Measurements from ENCODE around the gene CHST3. TPM values are rescaled to one million over a fixed set of nuclear protein-coding genes. Genes with fewer than 3 reads are reported as not detected.

The CHST3 gene
- total RNA-seq, 4 donors from 2014 or later: 8.6 to 16.9 (median 14.0) TPM

DNA sequence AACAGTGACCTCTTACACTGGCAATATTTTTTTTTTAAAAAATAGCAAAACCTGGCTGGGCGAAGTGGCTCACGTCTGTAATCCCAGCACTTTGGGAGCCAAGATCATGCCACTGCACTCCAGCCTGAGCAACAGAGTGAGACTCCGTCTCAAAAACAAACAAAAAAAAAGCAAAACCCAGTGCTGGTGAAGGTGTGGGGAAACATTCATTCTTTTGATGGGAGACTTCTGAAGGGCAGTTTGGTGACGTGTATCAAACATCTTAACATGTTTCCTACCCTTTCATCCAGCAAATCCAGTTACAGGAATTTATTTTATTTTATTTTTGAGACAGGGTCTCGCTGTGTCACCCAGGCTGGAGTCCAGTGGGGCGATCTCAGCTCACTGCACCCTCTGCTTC is 58.0 kb downstream of the CHST3 start:
- TF ChIP-seq, protein P1, sequence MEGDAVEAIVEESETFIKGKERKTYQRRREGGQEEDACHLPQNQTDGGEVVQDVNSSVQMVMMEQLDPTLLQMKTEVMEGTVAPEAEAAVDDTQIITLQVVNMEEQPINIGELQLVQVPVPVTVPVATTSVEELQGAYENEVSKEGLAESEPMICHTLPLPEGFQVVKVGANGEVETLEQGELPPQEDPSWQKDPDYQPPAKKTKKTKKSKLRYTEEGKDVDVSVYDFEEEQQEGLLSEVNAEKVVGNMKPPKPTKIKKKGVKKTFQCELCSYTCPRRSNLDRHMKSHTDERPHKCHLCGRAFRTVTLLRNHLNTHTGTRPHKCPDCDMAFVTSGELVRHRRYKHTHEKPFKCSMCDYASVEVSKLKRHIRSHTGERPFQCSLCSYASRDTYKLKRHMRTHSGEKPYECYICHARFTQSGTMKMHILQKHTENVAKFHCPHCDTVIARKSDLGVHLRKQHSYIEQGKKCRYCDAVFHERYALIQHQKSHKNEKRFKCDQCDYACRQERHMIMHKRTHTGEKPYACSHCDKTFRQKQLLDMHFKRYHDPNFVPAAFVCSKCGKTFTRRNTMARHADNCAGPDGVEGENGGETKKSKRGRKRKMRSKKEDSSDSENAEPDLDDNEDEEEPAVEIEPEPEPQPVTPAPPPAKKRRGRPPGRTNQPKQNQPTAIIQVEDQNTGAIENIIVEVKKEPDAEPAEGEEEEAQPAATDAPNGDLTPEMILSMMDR (IDR thresholded peaks at IDR 0.05): no peak
- TF ChIP-seq POLR2A (IDR thresholded peaks at IDR 0.05): no peak
- no peak for DNase-seq
- H3K27me3 ChIP-seq: no peaks in the 10 kb centered on the region
- H3K27ac ChIP-seq: no peak overlapping the region
- no peak overlapping the region for H3K4me3 ChIP-seq (replicated peaks in 1 of 3)
- intact Hi-C loops (cut with DNase I): no loop called here
- no peaks in the 10 kb centered on the region for H3K36me3 ChIP-seq
- H3K9me3 ChIP-seq: no peaks in the 10 kb centered on the region
- 65 to 72% methylated on average over 6 of the region's 6 CpGs for WGBS, 2 donors
- peaks cover 3 to 9% of the 10 kb centered on the region in 2 donors for H3K4me1 ChIP-seq

DNA sequence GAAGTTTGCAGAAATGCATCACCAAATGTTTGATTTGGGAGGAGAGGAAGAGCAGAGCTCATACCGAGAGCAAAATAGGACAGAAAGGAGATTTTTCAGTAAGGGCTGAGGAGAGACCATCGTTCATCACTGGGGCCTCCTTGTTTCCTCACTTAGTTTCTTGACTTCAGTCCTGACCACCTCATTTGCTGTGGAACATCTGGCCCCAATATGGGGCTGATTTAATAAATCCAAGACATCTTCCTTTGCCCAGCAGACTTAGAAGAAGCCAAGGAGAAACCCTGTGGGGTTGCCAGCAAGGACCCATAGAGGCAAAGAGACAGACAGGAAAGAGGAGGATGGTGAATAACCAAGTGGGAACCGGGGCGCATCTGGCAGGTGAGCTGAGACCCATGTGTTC is 60.4 kb downstream of the CHST3 start:
- Histone ChIP-seq H3K36me3 (no peaks in the 10 kb centered on the region), H3K27ac (no peak overlapping the region), H3K27me3 (no peaks in the 10 kb centered on the region), H3K9me3 (no peaks in the 10 kb centered on the region), H3K4me3 (replicated peaks in 1 of 3) (no peak overlapping the region), H3K4me1 (no peaks in the 10 kb centered on the region)
- 89 to 91% methylated on average over 4 of the region's 4 CpGs for WGBS, 2 donors
- intact Hi-C loops (cut with DNase I): no loop called here
- TF ChIP-seq POLR2A (IDR thresholded peaks at IDR 0.05): no peak
- DNase-seq: no peak

DNA sequence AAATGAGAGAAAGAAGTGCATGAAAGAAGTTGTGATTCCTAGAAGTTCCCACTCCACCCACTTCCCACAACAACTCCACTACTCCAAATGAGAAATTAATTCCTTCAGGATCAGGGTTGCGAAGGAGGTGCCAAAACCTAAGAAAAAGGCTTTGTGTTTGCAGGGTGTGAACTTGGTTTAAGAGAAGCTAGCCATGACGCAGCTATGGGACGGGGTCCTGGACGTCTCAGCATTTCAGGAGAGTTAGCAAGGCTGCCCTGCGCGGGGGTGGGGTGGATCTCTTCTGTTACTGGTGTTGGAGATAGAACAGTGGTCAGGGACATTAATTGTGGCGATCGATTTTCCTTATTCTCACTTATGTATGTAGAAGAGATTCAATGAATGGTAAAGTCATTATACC is 61.2 kb downstream of the CHST3 start:
- DNase-seq: no peak
- Histone ChIP-seq H3K36me3 (no peaks in the 10 kb centered on the region), H3K27ac (no peak overlapping the region), H3K4me1 (no peaks in the 10 kb centered on the region), H3K4me3 (replicated peaks in 1 of 3) (no peak overlapping the region), H3K27me3 (no peaks in the 10 kb centered on the region), H3K9me3 (no peaks in the 10 kb centered on the region)
- 90 to 92% methylated on average over 8 of the region's 8 CpGs for WGBS, 2 donors
- intact Hi-C loops (cut with DNase I): no loop called here
- TF ChIP-seq, protein P1 (IDR thresholded peaks at IDR 0.05): no peak
- no peak for TF ChIP-seq POLR2A (IDR thresholded peaks at IDR 0.05)

DNA sequence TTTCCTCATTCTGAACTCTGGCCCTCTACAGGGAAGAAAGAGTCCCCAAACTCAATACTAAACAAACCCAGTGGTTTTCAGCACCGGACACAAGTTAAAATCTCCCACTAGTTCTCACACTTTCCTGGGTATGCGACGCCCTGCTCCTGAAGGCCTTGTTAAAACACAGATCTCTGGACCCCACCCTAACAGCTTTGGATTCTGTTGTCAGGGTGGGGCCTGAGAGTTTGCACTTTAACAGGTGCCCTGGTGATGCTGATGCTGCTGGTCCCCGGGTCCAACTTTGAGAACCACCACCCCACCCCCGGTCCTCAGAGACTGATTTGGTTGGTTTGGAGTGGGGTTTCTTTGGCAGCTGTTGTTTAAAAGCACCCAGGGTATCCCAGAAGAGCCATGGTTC is 61.6 kb downstream of the CHST3 start:
- H3K9me3 ChIP-seq: no peaks in the 10 kb centered on the region
- WGBS, 2 donors: 69 to 93% methylated on average over 5 of the region's 5 CpGs
- no peak for DNase-seq
- no peaks in the 10 kb centered on the region for H3K4me1 ChIP-seq
- H3K36me3 ChIP-seq: no peaks in the 10 kb centered on the region
- H3K27me3 ChIP-seq: no peaks in the 10 kb centered on the region
- no peak overlapping the region for H3K27ac ChIP-seq
- intact Hi-C loops (cut with DNase I): no loop called here
- H3K4me3 ChIP-seq (replicated peaks in 1 of 3): no peak overlapping the region
- TF ChIP-seq POLR2A (IDR thresholded peaks at IDR 0.05): no peak
- TF ChIP-seq, protein P1 (IDR thresholded peaks at IDR 0.05): no peak

DNA sequence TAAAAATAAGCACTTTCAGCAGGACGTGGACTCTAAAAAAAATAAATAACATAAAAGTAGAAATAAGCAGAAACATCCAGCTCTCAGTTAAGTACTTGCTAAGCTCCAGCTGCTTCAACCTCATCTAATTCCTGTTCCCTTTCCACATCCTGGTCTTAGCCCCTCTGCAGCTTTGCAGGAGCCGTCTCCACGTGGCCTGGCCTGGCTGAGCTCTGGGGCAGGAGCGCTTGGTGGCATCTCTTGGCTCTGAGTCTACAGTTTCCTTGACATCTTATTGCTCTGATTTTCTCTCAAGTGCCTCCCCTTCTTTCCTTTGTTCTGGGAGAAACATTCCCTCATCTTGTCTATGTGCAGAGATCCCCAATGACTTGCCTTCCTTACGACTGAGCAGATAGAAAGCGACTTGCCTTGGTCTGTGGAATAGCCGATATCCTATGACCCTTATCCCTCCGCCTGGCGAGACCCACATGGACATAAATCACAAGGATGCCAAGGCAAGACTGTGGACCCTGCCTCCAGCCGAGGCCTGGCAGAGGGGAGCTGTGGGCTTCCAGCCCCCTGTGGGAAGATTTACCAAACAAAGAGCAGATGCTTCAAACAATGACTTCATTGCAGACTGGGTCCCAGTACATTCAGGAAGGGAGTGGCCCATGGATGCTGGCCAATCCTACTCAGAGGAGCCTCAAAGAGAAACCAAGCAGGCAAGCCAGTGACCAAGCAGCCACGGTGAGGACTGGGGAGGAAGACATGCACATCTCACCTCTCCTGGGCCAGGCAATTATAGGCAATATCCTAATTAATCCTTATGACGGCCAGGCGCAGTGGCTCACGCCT is 62.3 kb downstream of the CHST3 start:
- Histone ChIP-seq H3K4me3 (replicated peaks in 1 of 3) (no peak overlapping the region), H3K27ac (no peak overlapping the region), H3K36me3 (no peaks in the 10 kb centered on the region), H3K27me3 (no peaks in the 10 kb centered on the region), H3K9me3 (no peaks in the 10 kb centered on the region), H3K4me1 (no peaks in the 10 kb centered on the region)
- WGBS, 2 donors: 88% methylated on average over 14 of the region's 14 CpGs
- intact Hi-C loops (cut with DNase I): no loop called here
- no peak for DNase-seq
- TF ChIP-seq, protein P1 (IDR thresholded peaks at IDR 0.05): no peak
- no peak for TF ChIP-seq POLR2A (IDR thresholded peaks at IDR 0.05)
